GM04503 (cell line): Measurements from ENCODE around the gene RNF25.

ENCODE experiments used
- DNase-seq: peaks from one replicate; pipeline ENCODE4 v3.0.0-alpha.2; 2012; ENCODE audit warnings: low read depth

The RNF25 gene

GRCh38 chr2:218680061-218680460 is 8.3 kb upstream of the RNF25 start:
- no peak for DNase-seq

- DNase-seq, result no peak
These were observed 7.3 kb upstream of the RNF25 start for GRCh38 chr2:218679119-218679518.

- no peak for DNase-seq
These were observed 627 bp downstream of the RNF25 start for GRCh38 chr2:218671097-218671653.

GRCh38 chr2:218664653-218665052 is 7.1 kb downstream of the RNF25 start:
- DNase-seq, result no peak

GRCh38 chr2:218663901-218664300 is 7.9 kb downstream of the RNF25 start:
- no peak for DNase-seq

- DNase-seq, result no peak
These were observed 9.0 kb downstream of the RNF25 start for GRCh38 chr2:218662827-218663226.

- no peak for DNase-seq
These were observed 9.4 kb downstream of the RNF25 start for GRCh38 chr2:218662377-218662776.

GRCh38 chr2:218659988-218660358 is 11.8 kb downstream of the RNF25 start:
- DNase-seq, result no peak

- DNase-seq, result peak; percentile 47
These were observed 12.4 kb downstream of the RNF25 start, which contains the start of the genes BCS1L and ZNF142 for GRCh38 chr2:218659258-218659987. Gene BCS1L, plus strand, starts transcription at chr2:218659683. Its CDS starts 1,305 bp downstream, at chr2:218660988. Gene ZNF142, minus strand, starts transcription at chr2:218659623. Its CDS starts 3,194 bp downstream, at chr2:218656429.

- DNase-seq, result no peak
These were observed 13.0 kb downstream of the RNF25 start for GRCh38 chr2:218658671-218659257.

GRCh38 chr2:218655751-218656150 is 16.1 kb downstream of the RNF25 start:
- DNase-seq, result no peak

- no peak for DNase-seq
These were observed 23.1 kb downstream of the RNF25 start for GRCh38 chr2:218648787-218649100.

GRCh38 chr2:218648088-218648786 is 23.6 kb downstream of the RNF25 start:
- DNase-seq, result no peak

- DNase-seq, result no peak
These were observed 26.7 kb downstream of the RNF25 start for GRCh38 chr2:218645126-218645525.

GRCh38 chr2:218644721-218645120 is 27.1 kb downstream of the RNF25 start:
- DNase-seq, result no peak

- no peak for DNase-seq
These were observed 28.0 kb downstream of the RNF25 start for GRCh38 chr2:218643751-218644310.

- no peak for DNase-seq
These were observed 29.0 kb downstream of the RNF25 start for GRCh38 chr2:218642786-218643185.

- DNase-seq, result no peak
These were observed 29.6 kb downstream of the RNF25 start for GRCh38 chr2:218642121-218642656.

- no peak for DNase-seq
These were observed 33.4 kb downstream of the RNF25 start for GRCh38 chr2:218638372-218638771.

GRCh38 chr2:218635719-218636118 is 36.1 kb downstream of the RNF25 start:
- DNase-seq, result no peak

GRCh38 chr2:218631837-218632236 is 40.0 kb downstream of the RNF25 start:
- DNase-seq, result no peak

- DNase-seq, result no peak
These were observed 43.9 kb downstream of the RNF25 start for GRCh38 chr2:218627939-218628338.
